A549 (cell line): Measurements from ENCODE around the gene DBH. TPM values are rescaled to one million over a fixed set of nuclear protein-coding genes. Genes with fewer than 3 reads are reported as not detected.

Source experiments
- ATAC-seq, 2 experiments: fragments of 200-7000 bp in 1 of 2; fragments of >200 bp in 1 of 2; cut with Nextera tagmentation in 1 of 2; cut with Tn5 transposase in 1 of 2; 3 replicates each; pipeline versions ENCODE4 v1.8.0 to v1.9.1; 2018 to 2020; ENCODE audit warnings: mild to moderate bottlenecking in 1 of 2, moderate library complexity in 1 of 2
- CTCF ChIA-PET: fragments of 300-600 bp; sonication (Branson Sonifier 250); formaldehyde crosslinking; extraction: SDS; loops from one replicate; lab custom pipeline; 2021; ENCODE audit warnings: antibody characterized with exemption, inconsistent platforms; lab: Yijun Ruan, JAX
- POLR2A ChIA-PET: fragments of 350-600 bp; formaldehyde crosslinking; extraction: SDS; loops from one replicate; lab custom pipeline; 2021; ENCODE audit warnings: antibody characterized with exemption, inconsistent platforms; lab: Yijun Ruan, JAX
- DNase-seq, 2 experiments: peaks; one replicate each; pipeline versions ENCODE4 v3.0.0 to v3.0.0-alpha.2; 2011 to 2016; ENCODE audit warnings: low read depth in 1 of 2, low spot score in 1 of 2
- FAIRE-seq: peaks from 2 replicates; lab custom pipeline; 2011; peaks lifted over from hg19 to GRCh38; lab: Jason Lieb, UNC
- H3K27ac ChIP-seq, 2 experiments: fragments of >200 bp; sonication (Bioruptor Twin); formaldehyde crosslinking; 3 replicates each; pipeline ENCODE4 v1.5.1; 2016 to 2017
- H3K4me1 ChIP-seq: fragments of >200 bp; sonication (Bioruptor Twin); formaldehyde crosslinking; 3 replicates; pipeline ENCODE4 v1.6.1; 2016
- H3K4me2 ChIP-seq: fragments of >200 bp; sonication (Bioruptor Twin); formaldehyde crosslinking; 3 replicates; pipeline ENCODE4 v1.6.1; 2016
- H3K4me3 ChIP-seq: fragments of >200 bp; sonication (Bioruptor Twin); formaldehyde crosslinking; 3 replicates; pipeline ENCODE4 v1.5.1; 2016
- H3K9me3 ChIP-seq: fragments of >200 bp; sonication (Bioruptor Twin); formaldehyde crosslinking; 3 replicates; pipeline ENCODE4 v1.6.1; 2016
- BHLHE40 ChIP-seq: IDR thresholded peaks from 2 replicates; pipeline ENCODE4 v1.6.1; 2012; ENCODE audit warnings: low read depth, low read length, inconsistent platforms
- CBX8 ChIP-seq: fragments of 200-600 bp; sonication (generic); IDR thresholded peaks from 2 replicates; pipeline ENCODE4 v1.6.1; 2016
- CHD4 ChIP-seq: fragments of 200-600 bp; sonication (generic); IDR thresholded peaks from 2 replicates; pipeline ENCODE4 v1.6.1; 2016; ENCODE audit warnings: antibody characterized with exemption, mild to moderate bottlenecking, borderline replicate concordance
- ELK1 ChIP-seq: fragments of 150-350 bp; IDR thresholded peaks from 2 replicates; pipeline ENCODE4 v1.6.1; 2014; ENCODE audit warnings: low read depth, mild to moderate bottlenecking, low read length
- FOSB ChIP-seq: fragments of 250-450 bp; sonication (Bioruptor Pico); IDR thresholded peaks from 2 replicates; pipeline ENCODE4 v1.5.0; 2020; ENCODE audit warnings: mild to moderate bottlenecking, moderate library complexity
- FOXS1 ChIP-seq: fragments of 250-450 bp; sonication (Bioruptor Pico); IDR thresholded peaks from 2 replicates; pipeline ENCODE4 v1.5.0; 2020; ENCODE audit warnings: mild to moderate bottlenecking, moderate library complexity
- GATA3 ChIP-seq: IDR thresholded peaks from 2 replicates; pipeline ENCODE4 v1.6.1; 2012; ENCODE audit warnings: borderline replicate concordance
- HEYL ChIP-seq: fragments of 250-450 bp; sonication (Bioruptor Pico); IDR thresholded peaks from 2 replicates; pipeline ENCODE4 v1.8.0; 2021; ENCODE audit warnings: mild to moderate bottlenecking, moderate library complexity
- HOXA7 ChIP-seq: fragments of 250-450 bp; sonication (Bioruptor Pico); IDR thresholded peaks from 2 replicates; pipeline ENCODE4 v1.5.0; 2020; ENCODE audit warnings: mild to moderate bottlenecking, moderate library complexity
- JUNB ChIP-seq: fragments of >200 bp; sonication (Bioruptor Twin); formaldehyde crosslinking; IDR thresholded peaks from 2 replicates; pipeline ENCODE4 v1.6.1; 2016
- MAFK ChIP-seq: fragments of 450-650 bp; IDR thresholded peaks from 2 replicates; pipeline ENCODE4 v1.6.1; 2014; ENCODE audit not compliant: partially characterized antibody
- POLR2A ChIP-seq: IDR thresholded peaks from 2 replicates; pipeline ENCODE4 v1.6.1; 2012; ENCODE audit warnings: mild to moderate bottlenecking, low read length
- RAD21 ChIP-seq, 2 experiments: fragments of >200 bp in 1 of 2; sonication (Bioruptor Twin) in 1 of 2; formaldehyde crosslinking in 1 of 2; IDR thresholded peaks in 1 of 2; conservative IDR thresholded peaks in 1 of 2; 2 replicates in 1 of 2; 3 replicates in 1 of 2; pipeline ENCODE4 v1.6.1; 2012 to 2018; ENCODE audit warnings: inconsistent platforms in 1 of 2
- RARB ChIP-seq: fragments of 250-450 bp; sonication (Bioruptor Pico); IDR thresholded peaks from 2 replicates; pipeline ENCODE4 v1.8.0; 2021; ENCODE audit warnings: mild to moderate bottlenecking, moderate library complexity
- RCOR1 ChIP-seq: fragments of 150-350 bp; IDR thresholded peaks from 2 replicates; pipeline ENCODE4 v1.6.1; 2014; ENCODE audit warnings: antibody characterized with exemption, low read length, low read depth
- TFCP2L1 ChIP-seq: fragments of 250-450 bp; sonication (Bioruptor Pico); IDR thresholded peaks from 2 replicates; pipeline ENCODE4 v1.5.0; 2021; ENCODE audit warnings: mild to moderate bottlenecking
- TP53 ChIP-seq: fragments of 250-450 bp; sonication (Bioruptor Pico); IDR thresholded peaks from 2 replicates; pipeline ENCODE4 v1.5.0; 2021; ENCODE audit warnings: mild to moderate bottlenecking, moderate library complexity
- ZNF302 ChIP-seq: fragments of 250-450 bp; sonication (Bioruptor Pico); IDR thresholded peaks from 2 replicates; pipeline ENCODE4 v1.9.0; 2021; ENCODE audit warnings: inconsistent platforms, mild to moderate bottlenecking, moderate library complexity
- ZSCAN20 ChIP-seq: fragments of 250-450 bp; sonication (Bioruptor Pico); IDR thresholded peaks from 2 replicates; pipeline ENCODE4 v1.8.0; 2022; ENCODE audit warnings: mild to moderate bottlenecking, moderate library complexity
- WGBS: methylation state at CpG from one replicate; pipeline ENCODE4 v1.1.6; 2017; ENCODE audit errors: missing lambda C conversion rate; 5-methylcytosine and 5-hydroxymethylcytosine counted together
- polyA plus RNA-seq, 4 experiments: library from polyadenylated mRNA; depleted of rRNA in 3 of 4; stranded (reverse); fragments of >200 nt; fragmentation: RNase III in 1 of 4; extraction: RNeasy Plus Mini Kit Qiagen cat#74134 plus additional on column Dnase treatment in 1 of 4; gene quantifications; 2 replicates in 3 of 4; 3 replicates in 1 of 4; pipeline ENCODE4 v1.2.3, GENCODE V29; 2011 to 2017
- TF ChIP-seq, protein P1 (sequence below): IDR thresholded peaks from 2 replicates; pipeline ENCODE4 v1.6.1; 2012
- TF ChIP-seq, protein P2 (sequence below): fragments of 250-450 bp; sonication (Bioruptor Pico); IDR thresholded peaks from 2 replicates; pipeline ENCODE4 v1.5.0; 2021; ENCODE audit warnings: mild to moderate bottlenecking, moderate library complexity, borderline replicate concordance
- TF ChIP-seq, protein P3 (sequence below): IDR thresholded peaks from 2 replicates; pipeline ENCODE4 v1.6.1; 2012; ENCODE audit warnings: low read depth, borderline replicate concordance

DBH gene
- polyA plus RNA-seq, 2 of the 4 experiments (the other 2 are of a cell fraction) = not detected

GRCh38 chr9:133699546-133699945 lies 63.4 kb downstream of the DBH start:
- CTCF ChIA-PET = no interaction called here

GRCh38 chr9:133700819-133701320 lies 64.7 kb downstream of the DBH start:
- ChIA-PET CTCF (interaction anchor here (0.7 kb wide), 2 partner anchors 26 to 1243 kb away, joined by 3 read pairs; no protein-coding TSS in a partner anchor), POLR2A (no interaction called here)

More at GRCh38 chr9:133699546-133699945, 63.4 kb downstream of the DBH start:
- Histone ChIP-seq H3K9me3 (no peaks in the 10 kb centered on the region), H3K4me1 (no peaks in the 10 kb centered on the region), H3K27ac (no peak overlapping the region), H3K4me3 (no peak overlapping the region), H3K4me2 (no peak overlapping the region)
- FAIRE-seq (no peak), ATAC-seq (no peak), DNase-seq (no peak)
- 35% methylated on average over 6 of the region's 6 CpGs for WGBS
- TF ChIP-seq ZNF302 (CRISPR knock-in tag) = no peak
- TF ChIP-seq RAD21 (conservative IDR thresholded peaks at IDR 0.05 in 1 of 2, IDR thresholded peaks at IDR 0.05 in 1 of 2) = no peak
- TF ChIP-seq, protein P1, sequence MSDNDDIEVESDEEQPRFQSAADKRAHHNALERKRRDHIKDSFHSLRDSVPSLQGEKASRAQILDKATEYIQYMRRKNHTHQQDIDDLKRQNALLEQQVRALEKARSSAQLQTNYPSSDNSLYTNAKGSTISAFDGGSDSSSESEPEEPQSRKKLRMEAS = no peak
- no peak for TF ChIP-seq TP53 (CRISPR knock-in tag)
- TF ChIP-seq HOXA7 (CRISPR knock-in tag) = no peak
- TF ChIP-seq ZSCAN20 (CRISPR knock-in tag) = no peak
- no peak for TF ChIP-seq MAFK
- POLR2A ChIA-PET = no interaction called here

More at GRCh38 chr9:133700819-133701320, 64.7 kb downstream of the DBH start:
- no peak for DNase-seq
- Histone ChIP-seq H3K27ac (no peak overlapping the region), H3K4me3 (no peak overlapping the region), H3K4me1 (no peaks in the 10 kb centered on the region), H3K4me2 (no peak overlapping the region), H3K9me3 (no peaks in the 10 kb centered on the region)
- TF ChIP-seq FOXS1 (CRISPR knock-in tag) (no peak), CHD4 (no peak), GATA3 (no peak), FOSB (CRISPR knock-in tag) (no peak), ELK1 (no peak), POLR2A (no peak), RARB (CRISPR knock-in tag) (no peak), HEYL (CRISPR knock-in tag) (no peak), RCOR1 (no peak), CBX8 (no peak), JUNB (no peak), ZNF302 (CRISPR knock-in tag) (no peak), TFCP2L1 (CRISPR knock-in tag) (no peak), BHLHE40 (no peak), RAD21 (conservative IDR thresholded peaks at IDR 0.05 in 1 of 2, IDR thresholded peaks at IDR 0.05 in 1 of 2) (no peak)
- TF ChIP-seq, protein P1 = no peak
- TF ChIP-seq, protein P2, sequence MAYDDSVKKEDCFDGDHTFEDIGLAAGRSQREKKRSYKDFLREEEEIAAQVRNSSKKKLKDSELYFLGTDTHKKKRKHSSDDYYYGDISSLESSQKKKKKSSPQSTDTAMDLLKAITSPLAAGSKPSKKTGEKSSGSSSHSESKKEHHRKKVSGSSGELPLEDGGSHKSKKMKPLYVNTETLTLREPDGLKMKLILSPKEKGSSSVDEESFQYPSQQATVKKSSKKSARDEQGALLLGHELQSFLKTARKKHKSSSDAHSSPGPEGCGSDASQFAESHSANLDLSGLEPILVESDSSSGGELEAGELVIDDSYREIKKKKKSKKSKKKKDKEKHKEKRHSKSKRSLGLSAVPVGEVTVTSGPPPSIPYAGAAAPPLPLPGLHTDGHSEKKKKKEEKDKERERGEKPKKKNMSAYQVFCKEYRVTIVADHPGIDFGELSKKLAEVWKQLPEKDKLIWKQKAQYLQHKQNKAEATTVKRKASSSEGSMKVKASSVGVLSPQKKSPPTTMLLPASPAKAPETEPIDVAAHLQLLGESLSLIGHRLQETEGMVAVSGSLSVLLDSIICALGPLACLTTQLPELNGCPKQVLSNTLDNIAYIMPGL (CRISPR knock-in tag) = no peak
- TF ChIP-seq, protein P3, sequence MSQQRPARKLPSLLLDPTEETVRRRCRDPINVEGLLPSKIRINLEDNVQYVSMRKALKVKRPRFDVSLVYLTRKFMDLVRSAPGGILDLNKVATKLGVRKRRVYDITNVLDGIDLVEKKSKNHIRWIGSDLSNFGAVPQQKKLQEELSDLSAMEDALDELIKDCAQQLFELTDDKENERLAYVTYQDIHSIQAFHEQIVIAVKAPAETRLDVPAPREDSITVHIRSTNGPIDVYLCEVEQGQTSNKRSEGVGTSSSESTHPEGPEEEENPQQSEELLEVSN = no peak
- FAIRE-seq = no peak
- 82% methylated on average over 4 of the region's 4 CpGs for WGBS
- ATAC-seq = peak; percentile 12 to 45; a peak in 3 of 6 replicates
